DMS153 (cell line): ENCODE measurements around the gene HIVEP3.

Experiments used
- DNase-seq: peaks from one replicate; lab custom pipeline; 2025; lab: John Stamatoyannopoulos, UW

The HIVEP3 gene

DNA sequence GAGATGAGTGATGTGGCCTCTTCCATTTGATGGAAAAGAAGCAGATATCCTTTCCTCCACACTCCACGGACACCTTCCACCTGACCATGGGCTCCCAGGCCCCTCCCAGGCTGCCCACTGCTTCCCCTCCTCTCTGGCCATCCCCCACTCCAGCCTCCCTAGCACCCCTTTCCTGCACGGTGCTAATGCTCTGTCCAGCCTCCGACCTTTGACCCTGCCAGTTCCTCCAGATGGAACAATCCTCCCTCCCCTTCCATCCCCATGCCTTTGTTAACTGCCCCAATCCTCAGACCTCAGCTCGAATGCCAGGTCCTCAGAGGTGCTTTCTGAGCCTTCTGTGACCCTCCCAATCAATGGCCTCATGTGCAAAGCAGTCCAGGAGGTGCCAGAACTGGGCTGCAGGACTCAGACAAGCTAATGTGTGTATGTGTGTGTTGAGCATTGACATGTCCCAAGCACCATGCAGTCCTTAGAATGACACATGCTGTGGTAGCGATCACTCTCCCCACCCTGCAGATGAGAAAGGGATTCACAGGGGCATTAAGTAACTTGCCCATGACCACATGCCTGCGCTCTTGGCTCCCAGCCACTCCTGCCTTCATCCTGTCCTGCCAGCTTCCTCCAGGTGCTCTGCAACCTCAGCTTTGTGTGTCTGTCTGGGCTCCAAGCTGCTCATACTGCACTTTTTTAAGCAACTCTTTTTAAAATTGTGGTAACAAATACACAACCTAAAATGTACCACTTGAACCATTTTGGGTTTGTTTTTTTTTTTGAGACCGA, 370.8 kb downstream of the HIVEP3 start:
- peak; percentile 28 for DNase-seq

DNA sequence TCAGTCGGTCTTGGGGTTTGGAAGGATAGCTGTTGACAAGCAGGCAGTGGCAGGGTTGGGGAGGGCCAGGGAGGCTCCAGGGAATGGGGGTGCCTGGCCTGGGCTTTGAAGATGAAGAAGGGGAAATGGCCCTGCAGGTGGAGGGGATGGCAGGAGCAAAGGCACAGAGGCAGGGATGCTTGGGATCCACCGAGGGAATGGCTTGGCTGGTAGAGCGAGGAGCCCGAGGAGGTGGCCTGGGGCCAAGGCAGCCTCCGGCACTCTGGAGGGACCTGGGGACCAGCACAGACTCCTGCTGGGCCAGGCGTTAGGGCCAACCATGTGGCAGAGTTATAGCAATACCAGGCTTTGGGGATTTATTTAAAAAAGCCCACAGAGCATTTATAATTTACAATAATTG, 371.4 kb downstream of the HIVEP3 start:
- DNase-seq, result no peak

DNA sequence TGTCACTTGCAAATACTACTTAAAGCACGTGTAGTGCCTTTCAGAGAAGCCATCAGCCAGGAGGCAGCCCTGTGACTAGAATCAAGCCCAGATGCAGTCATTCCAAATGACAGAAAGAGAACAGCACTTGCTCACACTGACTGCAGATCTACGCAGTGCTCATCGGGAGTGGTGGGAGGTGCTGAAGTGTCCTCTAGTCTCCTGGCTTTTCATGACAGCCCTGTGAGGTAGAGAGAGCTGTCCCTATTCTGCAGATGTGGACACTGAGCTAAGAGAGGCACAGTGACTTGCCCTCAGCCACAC, 371.9 kb downstream of the HIVEP3 start:
- DNase-seq, result no peak

GRCh38 chr1:41545996-41546832, 372.5 kb downstream of the HIVEP3 start:
- DNase-seq, result no peak

DNA sequence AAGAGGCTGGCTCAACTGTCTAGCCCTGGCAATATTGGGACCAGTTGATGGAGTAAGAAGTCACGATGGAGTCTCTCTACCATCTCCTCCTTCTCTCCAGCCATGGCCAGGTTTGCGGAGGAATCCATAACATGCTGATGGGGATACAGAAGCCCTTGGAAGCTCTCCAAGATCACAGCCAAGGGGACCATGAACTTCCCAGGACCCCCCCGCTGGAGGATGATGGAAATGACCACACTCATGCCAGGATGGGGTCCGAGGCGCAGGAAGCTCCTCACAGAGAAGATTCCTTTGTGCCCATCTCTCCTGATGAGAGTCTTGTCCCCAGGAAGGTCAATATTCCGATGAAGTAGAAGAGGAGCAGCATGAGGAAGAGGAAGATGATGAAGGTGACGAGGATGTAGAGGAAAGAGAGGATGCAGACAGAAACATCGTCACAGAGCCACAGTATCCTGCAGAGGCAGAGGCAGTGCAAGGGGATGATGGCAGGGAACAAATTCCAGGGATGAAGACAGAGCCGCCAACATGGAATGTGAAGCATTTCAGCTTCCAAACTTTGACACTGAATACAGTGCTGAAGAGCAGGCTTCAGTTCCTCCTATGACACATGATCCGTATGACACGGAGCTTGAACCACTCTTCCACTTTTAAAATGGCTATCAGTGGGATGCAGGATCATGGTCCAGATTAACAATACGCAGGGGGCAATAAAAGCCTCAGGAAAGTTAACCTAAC, 376.4 kb downstream of the HIVEP3 start:
- DNase-seq, result no peak

GRCh38 chr1:41541592-41541952, 377.1 kb downstream of the HIVEP3 start:
- no peak for DNase-seq

DNA sequence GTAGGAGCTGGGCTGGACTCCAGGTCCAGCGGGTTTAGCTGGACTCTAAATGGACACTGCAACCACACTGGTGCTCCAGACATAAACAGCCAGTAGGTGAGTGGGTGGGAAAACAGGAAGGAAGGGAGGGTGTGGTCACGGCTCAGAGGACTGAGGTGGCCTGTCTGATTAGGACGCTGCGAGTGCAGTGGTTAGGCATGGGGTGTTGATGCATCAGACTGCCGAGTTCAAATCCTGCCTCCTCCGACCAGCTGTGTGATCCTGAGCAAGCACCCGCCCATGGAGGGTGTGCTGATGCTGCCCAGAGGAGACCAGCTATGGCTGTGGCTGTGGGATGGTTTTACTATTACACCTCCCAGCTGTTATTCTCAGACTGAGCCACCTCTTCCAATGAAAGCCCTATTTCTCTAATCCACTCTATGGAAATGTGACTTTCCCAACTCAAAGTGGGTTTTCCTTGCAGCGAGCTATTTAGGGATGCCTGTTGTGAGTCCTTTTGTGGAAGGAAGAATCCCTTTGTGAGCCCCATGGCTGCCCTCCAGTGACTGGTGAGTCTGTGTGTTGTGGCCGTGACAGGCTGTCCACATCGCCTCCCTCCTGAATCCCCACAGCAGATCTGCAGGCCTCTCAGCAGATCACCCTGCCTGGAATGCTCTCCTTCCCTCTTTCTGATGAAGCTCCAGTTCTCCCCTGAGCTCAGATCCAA, 377.7 kb downstream of the HIVEP3 start:
- DNase-seq, result no peak

DNA sequence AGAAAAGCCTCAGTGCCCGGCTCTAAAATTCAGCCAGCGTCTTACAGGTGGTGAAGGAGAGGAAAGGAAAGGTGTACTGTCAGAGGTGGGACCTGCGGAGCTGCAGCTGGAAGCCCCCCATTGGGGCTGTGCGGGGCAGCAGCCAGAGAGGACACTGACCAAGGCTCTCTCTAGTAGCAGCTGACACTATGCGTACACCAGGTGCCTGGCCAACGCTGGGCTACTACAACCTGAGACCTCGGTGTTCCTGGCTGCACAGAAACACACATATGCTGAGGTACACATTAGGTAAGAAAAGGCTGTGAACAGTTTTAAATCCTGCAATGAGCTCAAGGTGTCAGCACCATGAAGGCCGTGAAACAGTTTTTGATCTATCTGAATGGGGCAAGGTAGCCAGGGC, 378.7 kb downstream of the HIVEP3 start:
- no peak for DNase-seq

- DNase-seq, result no peak
Observed at GRCh38 chr1:41539418-41539805, 379.3 kb downstream of the HIVEP3 start.

DNA sequence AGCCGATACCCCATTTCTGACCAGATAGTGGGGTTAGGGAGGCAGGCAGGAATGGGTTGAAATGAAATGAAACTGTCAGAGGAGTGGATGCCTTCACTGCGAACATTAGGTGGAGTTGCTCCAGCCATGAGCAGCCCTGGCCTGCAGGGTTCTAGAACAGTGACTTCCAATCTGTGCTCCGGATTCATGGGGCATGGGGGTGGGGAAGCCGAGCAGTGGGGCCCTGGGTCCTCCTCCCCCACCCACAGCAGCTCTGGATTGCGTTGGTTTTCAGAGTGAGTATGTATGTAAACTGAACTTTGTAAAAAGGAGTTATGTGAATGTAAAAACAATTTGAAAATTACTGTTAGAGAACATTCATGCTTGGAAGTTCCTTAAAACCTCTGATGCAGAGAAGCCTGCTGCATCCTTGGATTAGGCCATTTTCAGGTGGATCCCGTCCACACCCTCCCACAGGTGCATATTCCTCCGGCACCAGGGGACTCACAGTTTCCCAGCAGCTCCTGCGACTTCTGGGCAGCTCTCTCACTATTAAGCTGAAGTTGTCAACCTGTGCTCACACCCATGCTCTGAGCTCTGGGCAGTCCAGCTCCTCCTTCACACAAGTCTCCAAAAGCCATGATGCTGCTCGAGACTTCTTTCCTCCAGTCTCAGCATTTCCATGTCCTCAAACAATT, 379.8 kb downstream of the HIVEP3 start:
- DNase-seq, result no peak

DNA sequence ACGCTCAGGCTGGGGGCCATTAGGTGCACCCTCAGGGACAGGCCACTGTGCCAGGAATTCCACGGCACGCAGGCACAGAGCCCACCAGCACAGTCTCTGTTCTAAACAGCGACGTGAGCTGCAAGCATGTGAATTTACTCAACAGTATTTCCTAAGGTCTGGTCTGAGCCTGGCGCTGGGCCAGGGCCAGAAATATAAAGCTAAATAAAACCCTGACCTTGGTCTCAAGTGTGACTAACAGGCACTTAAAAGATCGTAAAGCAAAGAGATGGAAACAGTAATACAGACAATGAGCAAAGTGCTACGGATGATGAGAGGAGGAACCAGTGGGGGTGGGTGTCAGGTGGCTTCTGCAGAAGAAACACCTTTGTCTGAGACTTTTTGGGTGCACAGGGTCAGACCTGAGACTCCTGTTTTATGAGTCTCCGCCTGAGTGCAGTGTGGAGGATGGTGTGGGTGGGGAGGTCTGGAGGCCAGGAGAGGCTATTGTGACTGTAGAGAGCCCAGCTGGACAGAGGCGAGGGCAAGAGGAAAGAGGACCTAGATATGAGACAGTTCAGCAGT, 380.9 kb downstream of the HIVEP3 start:
- peak; percentile 90 for DNase-seq

- no peak for DNase-seq
Observed at GRCh38 chr1:41537251-41537650, 381.5 kb downstream of the HIVEP3 start.

- no peak for DNase-seq
Observed at GRCh38 chr1:41536361-41536802, 382.3 kb downstream of the HIVEP3 start.

DNA sequence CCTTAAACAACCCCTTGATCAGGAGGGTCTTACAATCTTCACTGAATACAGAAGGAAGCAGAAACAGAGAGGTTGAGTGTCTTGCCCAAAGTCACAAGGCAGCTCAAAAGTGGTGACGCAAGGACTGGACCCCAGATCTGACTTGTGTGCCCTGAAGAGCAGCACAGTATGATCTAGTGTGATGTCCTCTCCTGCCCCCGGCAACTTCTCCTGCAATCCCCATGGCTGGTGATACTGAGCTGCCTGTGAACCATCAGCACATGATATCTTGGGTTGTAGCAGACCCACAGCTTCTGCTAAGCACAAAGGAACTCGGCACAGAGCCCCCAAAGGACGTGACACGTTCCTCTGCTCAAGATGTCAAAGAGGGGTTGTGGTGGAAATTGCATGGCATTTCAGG, 383.0 kb downstream of the HIVEP3 start:
- DNase-seq, result no peak

GRCh38 chr1:41535276-41535675, 383.4 kb downstream of the HIVEP3 start:
- no peak for DNase-seq

- DNase-seq, result no peak
Observed at GRCh38 chr1:41534181-41535076, 384.3 kb downstream of the HIVEP3 start.

- no peak for DNase-seq
Observed at GRCh38 chr1:41533731-41534080, 385.0 kb downstream of the HIVEP3 start.

DNA sequence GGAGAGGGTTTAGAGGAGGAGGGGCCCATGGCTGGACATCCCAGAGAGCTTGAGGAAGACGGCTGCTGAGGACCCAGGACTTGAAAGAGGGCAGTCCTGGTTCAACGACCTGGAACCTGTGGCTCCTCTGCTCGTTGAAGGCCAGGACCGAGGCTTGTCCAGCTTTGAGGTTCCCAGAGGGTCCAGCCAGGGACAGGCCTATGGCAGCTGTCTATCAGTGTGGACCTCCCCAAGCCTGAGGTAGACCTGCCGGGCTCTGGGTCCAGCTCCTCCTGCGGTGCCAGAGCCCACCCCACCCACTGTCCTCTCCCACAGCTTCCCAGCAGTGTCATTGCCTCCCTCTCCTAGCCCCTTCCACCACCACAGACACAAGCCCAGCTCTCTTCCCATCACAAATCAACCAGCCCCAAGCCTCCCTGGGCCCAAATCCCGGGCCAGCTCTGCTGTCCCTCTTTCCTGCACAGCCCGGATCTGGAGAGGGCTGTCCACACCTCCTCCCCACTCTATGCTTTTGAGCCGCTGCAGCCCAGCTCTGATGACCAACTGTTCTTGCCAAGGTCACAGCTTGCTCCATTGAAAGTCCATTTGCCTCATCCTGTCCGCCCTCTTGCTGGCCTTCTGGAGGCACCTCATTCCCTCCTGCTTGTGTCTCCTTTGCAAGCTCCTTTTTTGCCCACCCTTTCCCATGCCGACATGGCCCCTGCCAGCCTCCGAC, 385.5 kb downstream of the HIVEP3 start:
- DNase-seq, result no peak

GRCh38 chr1:41532206-41532975, 386.3 kb downstream of the HIVEP3 start:
- no peak for DNase-seq
